IgD-negative memory B cell (primary cell): ENCODE results near the gene RRP1B. TPM values are rescaled to one million over a fixed set of nuclear protein-coding genes. Genes with fewer than 3 reads are reported as not detected.

Experiments used
- H3K27ac Mint-ChIP-seq, 3 donors: one replicate each; pipeline ENCODE4 v1.8.0; 2020 to 2022; ENCODE audit warnings: mild to moderate bottlenecking in 3 of 3, mixed read lengths in 3 of 3, moderate library complexity in 1 of 3
- H3K27me3 Mint-ChIP-seq: one replicate; pipeline ENCODE4 v1.8.0; 2021; ENCODE audit warnings: mixed read lengths
- H3K36me3 Mint-ChIP-seq: one replicate; pipeline ENCODE4 v1.8.0; 2020; ENCODE audit warnings: mild to moderate bottlenecking, mixed read lengths
- H3K4me1 Mint-ChIP-seq, 3 donors: one replicate each; pipeline ENCODE4 v1.8.0; 2020 to 2022; ENCODE audit warnings: mixed read lengths in 3 of 3, mild to moderate bottlenecking in 1 of 3
- H3K4me3 Mint-ChIP-seq, 4 donors: one replicate each; pipeline ENCODE4 v1.8.0; 2020 to 2022; ENCODE audit warnings: mild to moderate bottlenecking in 4 of 4, mixed read lengths in 4 of 4, moderate library complexity in 3 of 4
- H3K9me3 Mint-ChIP-seq, 3 donors: one replicate each; pipeline ENCODE4 v1.8.0; 2020 to 2021; ENCODE audit warnings: mixed read lengths in 3 of 3, mild to moderate bottlenecking in 1 of 3
- polyA plus RNA-seq: library from polyadenylated mRNA; unstranded; fragments of 300-500 nt; fragmentation: Illumina TruSeq; gene quantifications from one replicate; pipeline ENCODE4 v1.2.3, GENCODE V29; 2021

Gene RRP1B
- polyA plus RNA-seq, 1 donor from 2014 or later = 24.3 TPM

DNA sequence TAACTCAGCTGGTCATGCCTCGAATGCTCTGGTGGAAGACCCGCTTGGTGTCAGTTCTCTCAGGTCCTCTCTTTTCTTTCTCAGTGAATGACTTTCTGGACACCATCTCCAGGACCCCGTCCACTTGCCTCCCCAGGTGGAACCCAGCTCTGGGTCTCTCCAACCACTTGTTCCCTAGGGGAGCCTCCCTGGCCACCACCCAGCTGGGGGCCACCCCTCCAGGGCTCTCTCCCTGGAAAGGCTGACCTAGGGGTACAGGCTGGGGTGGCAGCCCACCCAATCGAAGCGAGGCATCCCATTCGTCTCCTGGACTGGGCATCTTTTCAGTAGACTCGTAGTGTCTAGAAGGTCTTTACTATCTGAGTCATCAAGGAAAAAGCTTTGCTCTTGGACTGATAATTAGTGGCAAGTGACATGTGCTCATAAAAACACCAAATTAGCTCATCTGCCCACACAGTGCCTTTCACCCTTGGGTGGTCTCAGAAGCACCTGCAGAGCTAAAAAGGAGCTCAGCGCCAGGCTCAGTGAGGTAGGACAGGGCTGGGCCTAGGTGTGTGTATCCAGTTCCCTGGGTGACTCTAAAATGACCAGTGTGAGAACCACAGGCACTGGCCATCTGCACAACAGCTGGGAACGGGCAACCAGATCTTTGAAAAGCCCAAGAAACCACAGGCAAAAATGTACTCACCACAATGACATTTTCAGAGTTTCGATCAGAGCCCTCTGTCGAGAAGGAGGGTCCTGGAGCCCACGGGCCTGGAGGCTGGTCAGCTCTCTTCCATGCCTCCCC lies 57.2 kb downstream of the RRP1B start:
- H3K36me3 Mint-ChIP-seq = no peaks in the 10 kb centered on the region
- peaks cover 24% of the 10 kb centered on the region for H3K27me3 Mint-ChIP-seq
- H3K4me1 Mint-ChIP-seq = peaks cover 4 to 24% (median 13%) of the 10 kb centered on the region in 3 donors
- no peaks in the 10 kb centered on the region for H3K9me3 Mint-ChIP-seq
- peak overlapping the region; percentile 59 to 84 (median 76) for H3K27ac Mint-ChIP-seq
- peak overlapping the region; percentile 30 to 94 (median 74) for H3K4me3 Mint-ChIP-seq

DNA sequence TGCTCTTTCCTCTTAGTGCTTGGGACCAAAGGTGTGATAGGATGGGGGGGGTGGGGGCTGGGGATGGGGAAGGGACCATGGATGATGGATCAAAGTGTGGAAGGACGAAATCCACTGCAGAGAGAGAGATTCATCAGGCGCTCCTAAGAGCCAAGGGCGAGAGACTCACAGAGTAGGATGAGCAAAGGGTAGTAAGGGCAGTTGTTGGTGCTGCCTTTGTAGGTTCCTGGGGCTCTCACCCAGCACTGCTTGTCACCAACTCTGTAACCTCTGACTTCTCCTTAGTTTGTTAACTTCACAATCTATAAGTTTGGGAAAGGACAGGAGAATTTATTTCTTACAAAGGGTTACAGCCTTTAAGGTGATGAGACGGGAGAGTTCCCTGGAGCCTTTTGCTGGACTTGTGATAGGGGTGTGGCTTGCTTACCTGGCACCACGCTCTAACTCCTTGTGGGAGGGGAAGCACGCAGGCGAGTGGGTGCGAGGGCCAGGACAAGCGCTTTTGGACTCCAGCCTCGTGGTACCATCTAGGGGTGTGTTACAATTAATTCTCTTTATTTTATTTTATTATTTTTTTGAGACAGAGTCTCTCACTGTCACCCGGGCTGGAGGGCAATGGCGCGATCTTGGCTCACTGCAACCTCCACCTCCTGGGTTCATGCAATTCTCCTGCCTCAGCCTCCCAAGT lies 58.0 kb downstream of the RRP1B start:
- no peaks in the 10 kb centered on the region for H3K9me3 Mint-ChIP-seq
- H3K4me1 Mint-ChIP-seq = peaks cover 11 to 27% (median 15%) of the 10 kb centered on the region in 3 donors
- H3K4me3 Mint-ChIP-seq = peak overlapping the region; percentile 55 to 94 (median 74)
- H3K27me3 Mint-ChIP-seq = peaks cover 22% of the 10 kb centered on the region
- H3K36me3 Mint-ChIP-seq = no peaks in the 10 kb centered on the region
- H3K27ac Mint-ChIP-seq = peak overlapping the region in 2 of 3 donors; percentile 76 to 84

DNA sequence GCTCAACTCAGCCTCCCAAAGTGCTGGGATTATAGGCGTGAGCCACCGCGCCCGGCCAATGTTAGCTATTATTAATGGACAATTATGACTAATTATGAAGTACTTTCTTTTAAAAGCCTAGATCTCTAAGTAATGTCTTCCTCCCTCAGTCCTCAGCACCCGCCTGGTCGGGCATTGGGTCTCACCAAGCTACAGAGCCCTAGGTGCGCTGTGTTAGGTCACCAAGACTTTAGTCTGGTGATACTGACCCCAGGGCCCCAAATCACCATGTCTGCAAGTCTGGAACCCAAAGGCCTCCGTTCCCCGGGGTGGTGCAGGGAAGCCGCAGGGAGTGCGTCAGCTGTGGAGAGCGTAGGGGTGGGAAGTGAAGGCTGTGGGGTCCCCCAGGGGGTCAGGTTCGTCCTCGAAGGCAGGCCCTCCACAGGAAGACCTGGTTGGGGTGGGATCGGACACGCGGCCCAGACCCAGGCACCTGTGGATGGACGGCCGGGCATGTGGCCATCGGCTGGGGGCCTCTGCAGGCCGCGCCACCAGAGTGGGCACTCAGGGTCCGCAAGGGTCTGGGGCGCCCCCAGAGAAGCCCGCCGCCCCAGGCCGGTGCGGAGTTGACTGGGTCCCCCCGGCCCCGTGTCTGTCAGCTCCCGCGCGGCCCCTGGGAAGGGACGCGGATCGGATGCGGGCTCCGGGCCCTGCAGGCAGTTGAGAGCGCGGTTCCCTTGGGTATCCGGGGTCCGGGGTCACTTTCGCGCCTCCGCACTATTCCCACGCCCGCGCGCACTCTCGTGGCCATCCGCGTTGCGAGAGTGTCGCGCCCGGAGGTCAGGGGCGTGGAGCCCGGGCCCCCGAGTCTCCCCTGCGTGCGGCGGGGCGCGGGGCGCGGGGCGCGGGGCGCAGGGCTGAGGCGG lies 58.9 kb downstream of the RRP1B start:
- Mint-ChIP-seq H3K9me3 (no peaks in the 10 kb centered on the region), H3K4me1 (peaks cover 14 to 27% (median 15%) of the 10 kb centered on the region in 3 donors), H3K27ac (peak overlapping the region in 2 of 3 donors; percentile 71 to 76), H3K36me3 (no peaks in the 10 kb centered on the region), H3K27me3 (peaks cover 22% of the 10 kb centered on the region), H3K4me3 (peak overlapping the region; percentile 80 to 95 (median 92))

DNA sequence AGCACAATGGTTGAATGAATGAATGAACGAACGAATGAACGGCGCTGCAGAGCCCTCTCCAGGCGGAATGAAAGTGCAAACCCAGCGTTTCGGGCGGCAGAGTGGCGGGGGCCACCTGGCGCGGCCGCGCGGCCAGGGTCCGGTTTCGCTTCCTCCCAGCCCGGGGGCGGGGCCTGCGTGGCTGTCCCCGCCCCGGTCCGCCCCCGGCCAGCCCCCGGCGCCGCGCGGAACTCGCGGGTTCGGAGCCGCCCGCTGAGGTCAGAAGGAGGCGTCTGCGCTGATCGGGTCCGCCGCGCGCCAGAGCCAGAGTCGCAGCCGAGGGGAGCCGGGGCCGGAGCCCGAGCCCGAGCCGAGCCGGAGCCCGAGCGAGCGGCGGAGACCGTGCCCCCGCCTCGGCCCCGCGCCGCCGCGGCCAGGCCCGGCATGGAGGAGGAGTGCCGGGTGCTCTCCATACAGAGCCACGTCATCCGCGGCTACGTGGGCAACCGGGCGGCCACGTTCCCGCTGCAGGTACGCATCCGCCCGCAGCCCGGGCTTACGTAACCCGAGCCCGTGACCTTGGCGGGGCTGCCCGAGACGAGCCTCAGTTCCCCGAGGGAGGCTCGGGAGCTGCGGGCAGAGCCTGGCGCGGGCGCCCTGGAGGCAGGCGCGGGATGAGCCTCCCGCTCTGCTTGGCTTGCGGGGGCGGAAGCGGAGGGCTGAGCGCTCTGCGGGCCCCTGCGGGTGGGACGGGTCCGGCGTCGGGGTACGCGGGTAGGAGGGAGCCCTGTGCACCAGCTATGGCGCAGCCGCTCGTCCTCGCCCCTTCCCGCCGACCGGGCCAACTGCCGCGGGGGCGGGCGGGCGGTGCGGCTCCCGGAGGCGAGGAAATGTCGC lies 59.8 kb downstream of the RRP1B start, which contains the start of gene PDXK:
TSS of gene PDXK (plus strand) at position 258 of the 876 bp plus-strand sequence. CDS start at position 424, 166 bp downstream.
- Mint-ChIP-seq H3K36me3 (no peaks in the 10 kb centered on the region), H3K9me3 (no peaks in the 10 kb centered on the region), H3K4me3 (peak within 1 kb of the TSS; percentile 83 to 95 (median 94)), H3K4me1 (peaks cover 14 to 27% (median 19%) of the 10 kb centered on the region in 3 donors), H3K27ac (peak within 1 kb of the TSS; percentile 71 to 87 (median 76)), H3K27me3 (peaks cover 20% of the 10 kb centered on the region)

DNA sequence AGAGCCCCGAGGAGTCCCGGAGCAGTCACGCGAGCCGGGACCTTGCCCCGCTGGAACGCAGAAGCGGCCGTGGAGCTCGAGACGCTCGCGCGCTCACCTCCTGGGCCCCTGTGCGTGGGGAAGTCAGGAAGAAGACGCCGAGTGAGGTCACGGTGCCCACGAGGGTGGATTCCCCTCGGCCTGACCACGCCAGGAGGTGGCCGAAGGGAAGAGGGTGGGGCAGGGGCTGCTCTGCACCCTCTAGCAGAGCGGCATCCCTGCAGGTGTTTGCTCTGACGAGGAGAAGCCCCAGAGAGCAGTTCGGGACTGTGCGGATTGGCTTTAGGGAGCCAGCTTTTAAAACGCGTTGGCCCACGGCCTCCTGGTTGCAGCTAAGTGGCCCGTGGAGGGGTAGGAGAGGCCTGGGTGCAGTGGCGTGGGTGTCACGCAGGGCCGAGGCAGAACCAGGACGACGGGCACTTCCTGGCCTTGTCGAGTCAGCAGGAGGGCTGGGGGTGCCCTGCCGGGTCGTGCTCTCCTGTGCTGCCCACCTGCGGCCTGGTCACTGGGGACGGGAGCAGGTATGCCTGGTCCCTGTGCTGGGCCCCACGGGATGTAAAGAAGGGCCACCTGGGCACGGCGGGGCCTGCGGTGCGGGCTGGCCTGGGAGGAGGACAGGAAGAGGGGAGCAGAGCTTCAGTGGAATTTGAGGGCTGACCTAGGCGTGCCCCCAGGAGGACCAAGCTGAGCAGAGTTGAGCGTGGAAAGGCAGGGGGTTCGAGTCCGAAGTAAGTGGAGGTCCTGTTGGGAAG lies 60.6 kb downstream of the RRP1B start:
- peak overlapping the region; percentile 46 to 87 (median 72) for H3K27ac Mint-ChIP-seq
- H3K4me3 Mint-ChIP-seq = peak overlapping the region; percentile 83 to 93 (median 88)
- no peaks in the 10 kb centered on the region for H3K36me3 Mint-ChIP-seq
- no peaks in the 10 kb centered on the region for H3K9me3 Mint-ChIP-seq
- peaks cover 17 to 29% (median 23%) of the 10 kb centered on the region in 3 donors for H3K4me1 Mint-ChIP-seq
- peaks cover 20% of the 10 kb centered on the region for H3K27me3 Mint-ChIP-seq

DNA sequence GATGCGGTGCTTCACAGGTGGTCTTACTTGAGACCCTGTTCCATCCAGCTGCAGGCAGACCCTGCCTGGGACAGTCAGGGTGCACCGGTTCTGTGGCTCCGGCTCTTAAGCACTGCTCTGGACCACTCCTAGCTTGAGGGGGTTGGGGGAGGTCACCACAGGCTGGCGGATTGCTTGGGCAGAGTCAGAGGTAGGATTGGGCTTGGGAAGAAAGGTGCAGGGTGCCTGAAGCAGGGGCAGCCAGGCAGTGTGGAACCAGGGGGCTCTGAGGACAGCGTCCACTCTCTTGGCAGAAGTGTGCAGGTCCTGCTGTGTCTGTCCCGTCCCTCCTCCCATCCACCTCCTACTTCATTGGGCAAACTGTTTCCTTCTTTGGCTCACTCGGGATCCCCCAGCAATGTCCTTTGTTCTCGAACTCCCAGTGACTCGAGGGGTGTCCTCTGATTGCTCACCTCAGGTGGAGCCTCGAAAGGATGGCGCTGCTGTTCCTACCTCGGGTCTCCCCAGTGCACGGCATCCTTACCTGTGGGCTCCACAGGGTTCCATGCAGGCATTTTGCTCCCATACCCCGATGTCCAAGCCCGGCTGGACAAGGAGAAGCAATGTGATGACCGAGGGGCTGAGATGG lies 61.3 kb downstream of the RRP1B start:
- H3K27me3 Mint-ChIP-seq = peaks cover 20% of the 10 kb centered on the region
- H3K36me3 Mint-ChIP-seq = no peaks in the 10 kb centered on the region
- H3K9me3 Mint-ChIP-seq = no peaks in the 10 kb centered on the region
- H3K4me3 Mint-ChIP-seq = peak overlapping the region; percentile 83 to 93 (median 88)
- peaks cover 22 to 34% (median 29%) of the 10 kb centered on the region in 3 donors for H3K4me1 Mint-ChIP-seq
- H3K27ac Mint-ChIP-seq = peak overlapping the region; percentile 46 to 87 (median 72)

DNA sequence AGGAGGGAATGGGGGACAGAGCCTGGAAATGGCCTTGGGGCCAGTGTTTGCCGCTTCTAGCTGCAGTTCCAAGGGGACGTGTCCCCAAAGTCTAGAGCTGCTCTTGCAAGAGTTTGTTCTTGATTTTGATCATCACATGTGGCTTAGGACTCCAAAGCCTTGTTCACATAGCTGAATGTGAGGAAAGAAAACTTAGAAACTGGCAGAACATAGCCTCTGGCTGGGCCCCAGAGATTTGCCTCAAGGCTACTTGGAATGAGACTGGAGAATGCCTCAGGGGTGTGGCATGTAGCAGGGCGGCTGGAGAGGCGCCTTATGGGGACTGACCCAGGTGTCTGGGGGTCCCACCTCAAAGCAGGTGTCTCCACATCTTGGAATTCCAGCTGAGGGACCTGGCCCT lies 61.8 kb downstream of the RRP1B start:
- Mint-ChIP-seq H3K36me3 (no peaks in the 10 kb centered on the region), H3K27me3 (peaks cover 14% of the 10 kb centered on the region), H3K4me1 (peaks cover 22 to 38% (median 32%) of the 10 kb centered on the region in 3 donors), H3K9me3 (no peaks in the 10 kb centered on the region), H3K4me3 (peak overlapping the region; percentile 51 to 91 (median 73)), H3K27ac (peak overlapping the region in 2 of 3 donors; percentile 72 to 87)

DNA sequence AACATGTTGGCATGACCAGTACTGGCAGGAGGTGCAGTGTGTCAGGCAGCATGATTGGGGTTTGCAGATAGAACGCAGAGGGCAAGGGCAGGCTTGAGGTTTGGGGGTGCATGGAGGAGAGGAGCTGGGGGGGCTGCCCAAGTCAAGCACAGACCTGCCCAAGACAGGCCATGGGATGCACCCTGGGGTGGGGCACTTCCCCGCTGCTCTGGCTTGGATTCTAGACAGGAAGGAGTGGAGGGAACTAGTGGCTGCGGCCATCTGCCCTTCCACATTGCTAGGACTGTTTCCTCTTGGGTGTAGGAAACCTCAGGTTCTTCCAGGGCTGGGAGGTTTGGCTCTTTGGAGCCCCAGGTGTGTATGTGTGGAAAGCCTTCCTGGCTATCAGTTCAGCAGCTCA lies 62.6 kb downstream of the RRP1B start:
- Mint-ChIP-seq H3K36me3 (no peaks in the 10 kb centered on the region), H3K27ac (peak overlapping the region in 2 of 3 donors; percentile 71 to 72), H3K4me3 (peak overlapping the region in 1 of 4 donors; percentile 86), H3K27me3 (peaks cover 7% of the 10 kb centered on the region), H3K4me1 (peaks cover 24 to 37% (median 32%) of the 10 kb centered on the region in 3 donors), H3K9me3 (no peaks in the 10 kb centered on the region)

DNA sequence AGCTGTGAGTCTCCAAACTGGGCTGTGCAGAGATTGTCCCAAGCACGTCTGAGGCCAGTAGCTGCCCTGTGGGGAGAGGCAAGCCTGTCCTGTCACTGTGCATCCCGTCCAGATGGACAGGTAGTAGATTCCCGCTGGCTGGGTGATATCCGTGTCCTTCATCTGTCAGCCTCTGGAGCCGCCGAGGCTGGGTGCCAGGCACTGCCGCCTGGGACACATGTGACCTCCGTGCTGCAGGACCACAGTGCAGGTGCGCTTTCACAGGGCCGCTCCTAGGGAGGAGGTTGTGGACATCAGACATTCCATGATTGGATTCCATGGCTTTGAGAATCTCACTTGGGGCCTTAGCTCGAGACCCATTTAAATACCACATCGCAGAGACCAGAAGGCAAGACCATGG lies 64.3 kb downstream of the RRP1B start:
- Mint-ChIP-seq H3K9me3 (no peaks in the 10 kb centered on the region), H3K36me3 (no peaks in the 10 kb centered on the region), H3K4me3 (peak overlapping the region in 3 of 4 donors; percentile 39 to 86 (median 52)), H3K27ac (peak overlapping the region; percentile 39 to 72 (median 39)), H3K27me3 (no peaks in the 10 kb centered on the region), H3K4me1 (peaks cover 32 to 45% (median 38%) of the 10 kb centered on the region in 3 donors)

DNA sequence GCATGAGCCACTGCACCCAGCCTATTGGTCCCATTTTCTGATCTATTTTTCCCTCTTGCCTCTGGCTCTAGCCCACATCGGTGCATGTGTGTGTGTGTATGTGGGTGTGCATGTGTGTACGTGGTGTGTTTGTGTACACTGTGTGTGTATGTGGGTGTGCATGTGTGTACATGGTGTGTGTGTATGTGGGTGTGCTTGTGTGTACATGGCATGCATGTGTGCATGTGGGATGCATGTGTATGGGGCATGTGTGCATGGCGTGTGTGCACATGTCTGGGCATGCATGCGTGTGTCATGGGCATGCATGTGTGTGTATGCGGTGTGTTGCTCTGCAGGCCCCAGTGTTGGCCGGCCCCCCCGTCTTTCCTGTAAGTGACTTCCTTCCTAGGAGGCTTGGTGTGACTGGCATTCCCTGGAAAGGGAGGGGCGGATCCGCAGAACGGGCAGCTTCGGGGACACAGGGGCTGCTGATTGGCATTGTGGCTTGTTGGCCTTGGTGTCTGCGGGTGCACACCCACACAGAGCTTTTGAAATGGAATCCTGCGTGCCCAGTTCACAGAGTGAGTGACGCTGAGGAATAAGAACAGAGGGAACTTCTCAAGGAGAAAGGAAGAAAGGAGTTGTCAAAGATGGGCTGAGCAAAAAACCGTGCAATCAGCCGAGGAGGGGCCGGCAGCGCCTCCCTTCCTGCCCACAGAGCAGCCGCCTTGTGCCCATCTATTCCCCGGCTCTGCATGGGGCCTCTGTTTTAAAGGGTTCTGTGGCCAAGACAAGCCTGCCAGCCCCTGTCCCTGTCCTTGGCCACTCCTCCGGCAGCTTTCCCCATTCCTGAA lies 67.5 kb downstream of the RRP1B start:
- peak overlapping the region in 3 of 4 donors; percentile 63 to 89 (median 85) for H3K4me3 Mint-ChIP-seq
- peak overlapping the region; percentile 80 to 95 (median 95) for H3K27ac Mint-ChIP-seq
- peaks cover 31 to 37% (median 36%) of the 10 kb centered on the region in 3 donors for H3K4me1 Mint-ChIP-seq
- no peaks in the 10 kb centered on the region for H3K36me3 Mint-ChIP-seq
- no peaks in the 10 kb centered on the region for H3K9me3 Mint-ChIP-seq
- H3K27me3 Mint-ChIP-seq = no peaks in the 10 kb centered on the region

DNA sequence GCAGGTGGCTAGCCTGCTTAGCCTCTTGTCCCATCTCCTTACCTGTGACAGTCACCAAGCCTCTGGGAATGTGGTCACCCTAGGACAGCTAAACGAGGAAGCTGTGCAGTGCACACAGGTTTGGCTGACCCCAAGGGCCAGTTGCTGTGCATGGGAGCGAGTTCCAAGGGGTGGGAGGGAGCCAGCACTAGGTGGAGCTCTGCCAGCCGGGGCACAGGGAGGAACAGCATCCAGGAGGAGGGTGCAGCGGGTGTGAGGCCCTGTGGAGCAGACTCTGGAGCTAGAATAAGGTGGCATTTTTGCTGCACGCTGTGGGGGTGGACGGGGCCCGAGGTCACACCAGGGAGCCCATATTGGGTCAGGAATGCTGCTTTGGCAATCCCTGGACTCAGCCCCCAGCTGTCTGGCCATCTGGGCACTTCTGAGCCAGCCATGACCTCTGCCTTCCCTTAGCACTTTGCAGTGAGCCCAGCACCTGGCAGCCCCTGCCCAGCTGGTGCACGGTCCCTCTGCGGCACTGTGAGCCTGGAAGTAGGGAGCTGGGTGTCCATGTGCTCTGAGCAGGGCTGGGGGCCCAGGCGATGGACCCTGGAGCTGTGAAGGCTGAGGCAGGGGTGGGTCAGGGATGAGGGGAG lies 68.3 kb downstream of the RRP1B start:
- Mint-ChIP-seq H3K4me3 (peak overlapping the region; percentile 86 to 95 (median 91)), H3K36me3 (no peaks in the 10 kb centered on the region), H3K4me1 (peaks cover 29 to 36% (median 31%) of the 10 kb centered on the region in 3 donors), H3K9me3 (no peaks in the 10 kb centered on the region), H3K27ac (peak overlapping the region in 2 of 3 donors; percentile 95), H3K27me3 (no peaks in the 10 kb centered on the region)

DNA sequence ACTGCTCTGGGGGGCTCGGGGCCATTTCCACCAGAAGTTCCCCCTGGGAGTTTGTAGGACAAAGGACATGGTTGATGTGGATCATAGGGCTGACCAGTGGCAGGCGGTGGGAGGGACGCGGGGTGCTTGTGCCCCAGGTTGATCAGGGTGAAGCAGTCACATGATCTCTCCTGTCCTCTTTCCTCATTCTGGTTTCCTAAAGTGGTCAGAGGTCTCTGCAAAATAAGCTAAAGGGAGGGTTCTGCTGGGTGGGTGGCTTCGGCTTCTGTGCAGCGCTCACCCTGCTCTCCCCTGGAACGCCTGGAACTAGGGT lies 68.8 kb downstream of the RRP1B start:
- H3K27me3 Mint-ChIP-seq = no peaks in the 10 kb centered on the region
- peaks cover 29 to 36% (median 31%) of the 10 kb centered on the region in 3 donors for H3K4me1 Mint-ChIP-seq
- peak overlapping the region; percentile 86 to 95 (median 91) for H3K4me3 Mint-ChIP-seq
- no peaks in the 10 kb centered on the region for H3K36me3 Mint-ChIP-seq
- peak overlapping the region in 2 of 3 donors; percentile 86 to 95 for H3K27ac Mint-ChIP-seq
- H3K9me3 Mint-ChIP-seq = no peaks in the 10 kb centered on the region
